Fibroblast of lung (primary cell): ENCODE data around the gene DAGLA.

ENCODE experiments used
- EZH2 ChIP-seq: IDR thresholded peaks from 2 replicates; pipeline ENCODE4 v1.5.1; 2012; ENCODE audit warnings: low read length, control low read depth, mild to moderate bottlenecking; ENCODE audit errors: missing control alignments
- TF ChIP-seq, protein P1 (sequence below), 2 donors: IDR thresholded peaks in 1 of 2; conservative IDR thresholded peaks in 1 of 2; 1 replicate in 1 of 2; 2 replicates in 1 of 2; pipeline ENCODE4 v1.5.1; 2011 to 2012; ENCODE audit warnings: low read length in 2 of 2, control low read depth in 1 of 2, inconsistent platforms in 1 of 2, low read depth in 1 of 2, mild to moderate bottlenecking in 1 of 2

DNA sequence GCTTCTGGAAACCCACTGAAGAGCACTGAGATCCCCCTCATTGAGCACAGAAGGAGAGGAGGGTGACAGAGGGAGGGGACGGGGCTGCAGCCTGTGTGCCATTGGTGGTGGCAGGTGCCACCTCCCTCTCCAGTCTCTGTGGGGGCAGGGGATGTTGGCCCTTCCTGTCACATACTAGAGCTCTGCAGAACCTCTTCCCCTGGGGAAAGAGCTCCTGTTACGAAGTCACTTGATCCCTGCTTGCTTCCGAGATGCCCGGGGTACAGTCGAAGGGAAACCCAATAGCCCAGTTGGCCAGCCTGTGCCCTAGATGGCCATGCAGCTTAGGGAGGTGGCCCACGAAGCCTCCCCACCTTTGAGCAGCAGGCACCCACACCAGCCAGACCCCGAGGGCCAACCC, 29.4 kb downstream of the DAGLA start:
- TF ChIP-seq, protein P1, sequence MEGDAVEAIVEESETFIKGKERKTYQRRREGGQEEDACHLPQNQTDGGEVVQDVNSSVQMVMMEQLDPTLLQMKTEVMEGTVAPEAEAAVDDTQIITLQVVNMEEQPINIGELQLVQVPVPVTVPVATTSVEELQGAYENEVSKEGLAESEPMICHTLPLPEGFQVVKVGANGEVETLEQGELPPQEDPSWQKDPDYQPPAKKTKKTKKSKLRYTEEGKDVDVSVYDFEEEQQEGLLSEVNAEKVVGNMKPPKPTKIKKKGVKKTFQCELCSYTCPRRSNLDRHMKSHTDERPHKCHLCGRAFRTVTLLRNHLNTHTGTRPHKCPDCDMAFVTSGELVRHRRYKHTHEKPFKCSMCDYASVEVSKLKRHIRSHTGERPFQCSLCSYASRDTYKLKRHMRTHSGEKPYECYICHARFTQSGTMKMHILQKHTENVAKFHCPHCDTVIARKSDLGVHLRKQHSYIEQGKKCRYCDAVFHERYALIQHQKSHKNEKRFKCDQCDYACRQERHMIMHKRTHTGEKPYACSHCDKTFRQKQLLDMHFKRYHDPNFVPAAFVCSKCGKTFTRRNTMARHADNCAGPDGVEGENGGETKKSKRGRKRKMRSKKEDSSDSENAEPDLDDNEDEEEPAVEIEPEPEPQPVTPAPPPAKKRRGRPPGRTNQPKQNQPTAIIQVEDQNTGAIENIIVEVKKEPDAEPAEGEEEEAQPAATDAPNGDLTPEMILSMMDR (conservative IDR thresholded peaks at IDR 0.05 in 1 of 2, IDR thresholded peaks at IDR 0.05 in 1 of 2; ENCODE audit: low read depth in 1 of 2, low read length in 2 of 2) = no peak
- TF ChIP-seq EZH2 = no peak
